GM13976 (cell line): ENCODE data around the gene SEC22C.

Source experiments
- DNase-seq: peaks from one replicate; pipeline ENCODE4 v3.0.0; 2012; ENCODE audit warnings: low spot score
- in situ Hi-C: fragments of 300-500 bp; cut with MboI; formaldehyde crosslinking; loops from one replicate; pipeline ENCODE4 v1.12.0; 2022; ENCODE audit warnings: low sequenced_read_pairs, mixed read lengths, inconsistent platforms; ENCODE audit not compliant: unreplicated experiment
- TF ChIP-seq, protein P1 (sequence below): IDR thresholded peaks from 2 replicates; pipeline ENCODE4 v1.5.1; 2012; ENCODE audit warnings: borderline replicate concordance, mild to moderate bottlenecking; ENCODE audit not compliant: insufficient read depth; ENCODE audit errors: extremely low read depth, missing control alignments, control extremely low read depth

Gene SEC22C, protein sequence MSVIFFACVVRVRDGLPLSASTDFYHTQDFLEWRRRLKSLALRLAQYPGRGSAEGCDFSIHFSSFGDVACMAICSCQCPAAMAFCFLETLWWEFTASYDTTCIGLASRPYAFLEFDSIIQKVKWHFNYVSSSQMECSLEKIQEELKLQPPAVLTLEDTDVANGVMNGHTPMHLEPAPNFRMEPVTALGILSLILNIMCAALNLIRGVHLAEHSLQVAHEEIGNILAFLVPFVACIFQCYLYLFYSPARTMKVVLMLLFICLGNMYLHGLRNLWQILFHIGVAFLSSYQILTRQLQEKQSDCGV

DNA sequence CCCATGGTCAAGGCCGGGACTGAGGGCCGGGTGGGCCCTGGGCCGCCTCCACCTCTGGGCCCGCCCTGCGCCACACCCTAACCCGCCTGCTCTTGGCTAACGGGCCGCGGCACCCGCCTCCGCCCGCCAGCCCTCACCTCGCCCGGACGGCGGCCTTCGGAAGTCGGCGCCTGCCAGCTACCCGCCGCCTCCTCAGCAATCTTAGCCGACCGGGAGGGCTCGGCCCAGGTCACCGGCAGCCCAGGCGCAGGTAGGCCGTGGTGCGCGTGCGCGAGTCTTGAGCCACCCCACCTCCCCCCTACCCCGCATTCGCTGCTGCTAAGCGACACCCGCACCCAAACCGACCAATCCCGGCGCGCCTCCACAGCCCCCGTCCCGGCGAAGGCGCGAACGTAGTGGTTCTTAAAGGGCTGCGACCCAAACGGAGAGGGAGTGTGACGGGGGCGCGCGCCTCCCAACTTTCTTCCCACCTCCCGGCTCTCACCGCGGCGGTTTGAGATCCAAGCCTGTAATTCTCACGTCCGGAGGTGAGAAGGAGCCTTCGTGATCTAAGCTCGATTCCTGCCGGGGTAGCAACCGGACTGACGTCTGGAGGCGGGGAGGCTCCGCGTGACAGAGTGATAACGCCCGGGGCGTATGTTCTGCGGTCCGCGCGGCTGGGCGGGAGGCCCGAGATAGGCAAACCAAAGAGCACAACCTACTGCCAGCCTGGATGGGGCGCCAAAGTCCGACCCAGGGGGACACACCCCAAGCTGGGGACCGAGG, at the start of gene SEC22C:
SEC22C (minus strand) TSS at position 259 of the 765 bp plus-strand sequence. CDS start 12,921 bp downstream, outside the sequence.
- in situ Hi-C loops: no loop called here
- peak; percentile 99 for DNase-seq
- TF ChIP-seq, protein P1, sequence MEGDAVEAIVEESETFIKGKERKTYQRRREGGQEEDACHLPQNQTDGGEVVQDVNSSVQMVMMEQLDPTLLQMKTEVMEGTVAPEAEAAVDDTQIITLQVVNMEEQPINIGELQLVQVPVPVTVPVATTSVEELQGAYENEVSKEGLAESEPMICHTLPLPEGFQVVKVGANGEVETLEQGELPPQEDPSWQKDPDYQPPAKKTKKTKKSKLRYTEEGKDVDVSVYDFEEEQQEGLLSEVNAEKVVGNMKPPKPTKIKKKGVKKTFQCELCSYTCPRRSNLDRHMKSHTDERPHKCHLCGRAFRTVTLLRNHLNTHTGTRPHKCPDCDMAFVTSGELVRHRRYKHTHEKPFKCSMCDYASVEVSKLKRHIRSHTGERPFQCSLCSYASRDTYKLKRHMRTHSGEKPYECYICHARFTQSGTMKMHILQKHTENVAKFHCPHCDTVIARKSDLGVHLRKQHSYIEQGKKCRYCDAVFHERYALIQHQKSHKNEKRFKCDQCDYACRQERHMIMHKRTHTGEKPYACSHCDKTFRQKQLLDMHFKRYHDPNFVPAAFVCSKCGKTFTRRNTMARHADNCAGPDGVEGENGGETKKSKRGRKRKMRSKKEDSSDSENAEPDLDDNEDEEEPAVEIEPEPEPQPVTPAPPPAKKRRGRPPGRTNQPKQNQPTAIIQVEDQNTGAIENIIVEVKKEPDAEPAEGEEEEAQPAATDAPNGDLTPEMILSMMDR: peak; percentile 62

DNA sequence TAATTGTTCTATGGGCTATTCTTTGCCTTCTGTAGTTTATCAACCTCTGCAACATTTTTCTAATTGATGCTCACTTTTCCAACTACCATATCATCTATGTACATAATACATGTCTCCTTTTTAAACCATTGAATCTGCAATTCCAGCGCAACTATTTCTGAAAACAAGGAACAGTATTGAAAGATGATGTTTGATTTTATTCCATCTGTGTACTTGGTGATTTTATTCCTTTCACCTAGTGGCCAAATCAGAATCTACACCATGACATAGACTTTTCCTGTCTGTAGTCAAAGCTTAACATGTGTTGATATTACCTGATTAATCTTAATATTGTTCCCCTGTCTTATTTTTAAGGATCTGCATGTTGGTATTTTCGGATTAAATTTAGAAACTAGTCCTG, 31.7 kb upstream of the SEC22C start:
- in situ Hi-C loops: no loop called here
- DNase-seq: no peak
- TF ChIP-seq, protein P1: peak; percentile 22

DNA sequence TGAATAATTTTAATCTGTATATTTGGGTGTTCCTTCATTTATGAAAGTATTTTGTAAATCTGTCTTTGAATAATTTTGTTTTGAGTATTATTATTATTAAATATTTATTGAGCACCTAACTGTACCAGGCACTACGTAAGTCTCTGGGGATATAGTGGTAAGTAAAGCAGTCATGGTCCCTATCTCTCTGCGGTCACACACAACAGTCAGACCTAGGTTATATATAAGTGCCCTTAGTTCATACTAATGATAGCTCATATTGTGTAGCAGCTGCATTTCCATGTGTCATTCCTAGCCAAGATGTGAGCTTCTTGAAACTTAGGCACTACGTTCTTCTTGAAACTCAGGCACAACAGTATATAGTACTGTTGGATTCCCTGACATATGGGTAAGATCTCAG, 31.2 kb upstream of the SEC22C start:
- TF ChIP-seq, protein P1: no peak
- in situ Hi-C loops: no loop called here
- DNase-seq: peak; percentile 25

DNA sequence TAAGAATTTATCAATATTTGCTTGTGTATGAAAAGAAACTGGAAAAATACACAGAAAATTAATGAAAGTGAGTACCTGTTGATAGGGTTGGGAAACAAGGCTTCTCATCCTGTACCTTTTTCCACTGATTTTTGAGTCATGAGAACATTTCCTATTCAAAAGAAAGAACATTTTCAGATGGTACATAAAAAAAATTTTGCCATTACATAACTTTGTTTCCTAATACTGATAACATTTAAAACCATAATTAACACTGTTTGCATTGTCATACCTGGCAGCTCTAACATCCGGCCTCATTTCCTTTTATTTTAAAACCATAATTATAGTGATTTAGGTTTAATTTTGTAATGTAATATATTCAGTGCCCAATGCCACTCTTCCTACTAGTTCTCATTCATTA, 30.4 kb upstream of the SEC22C start:
- TF ChIP-seq, protein P1: no peak
- in situ Hi-C loops: no loop called here
- no peak for DNase-seq

DNA sequence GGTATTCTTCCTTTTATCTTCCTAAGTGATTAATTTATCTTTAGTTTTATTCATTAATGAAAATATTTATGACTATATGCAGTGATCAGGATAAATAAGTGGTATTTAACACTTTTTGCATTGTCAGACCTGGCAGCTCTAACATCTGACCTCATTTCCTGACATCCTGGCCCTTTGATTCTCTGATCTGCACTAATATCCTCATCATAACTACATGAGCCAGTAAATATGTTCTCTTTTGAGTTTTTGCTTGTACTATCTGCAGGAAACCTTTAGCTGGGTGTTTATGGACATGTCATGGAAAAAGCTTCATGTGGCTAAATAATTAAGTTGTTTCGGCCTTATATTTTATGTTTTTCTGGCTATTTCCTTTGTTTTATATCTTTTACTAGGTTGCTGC, 29.2 kb upstream of the SEC22C start:
- TF ChIP-seq, protein P1: no peak
- in situ Hi-C loops: no loop called here
- DNase-seq: no peak

DNA sequence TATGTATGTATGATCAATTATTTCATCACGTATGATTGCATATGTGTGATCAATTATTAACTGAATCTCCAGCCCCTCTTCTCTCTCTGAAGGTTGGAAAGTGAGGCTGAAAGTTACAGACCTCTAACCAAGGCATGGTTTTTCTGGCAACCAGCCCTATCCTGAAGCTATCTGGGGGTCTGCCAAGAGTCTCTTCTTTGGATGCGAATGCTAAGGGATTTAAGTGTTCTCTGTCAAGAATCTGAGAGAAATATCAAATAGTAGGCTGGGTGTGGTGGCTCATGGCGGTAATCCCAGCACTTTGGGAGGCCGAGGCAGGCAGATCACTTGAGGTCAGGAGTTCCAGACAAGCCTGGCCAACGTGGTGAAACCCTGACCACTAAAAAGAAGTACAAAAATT, 26.8 kb upstream of the SEC22C start:
- in situ Hi-C loops: no loop called here
- DNase-seq: no peak
- TF ChIP-seq, protein P1: no peak
